Mononuclear cell (primary cell): ENCODE results near the gene RBP4. TPM values are rescaled to one million over a fixed set of nuclear protein-coding genes. Genes with fewer than 3 reads are reported as not detected.

Source experiments
- H3K27me3 ChIP-seq: 2 replicates; pipeline ENCODE4 v1.6.0; 2011; ENCODE audit warnings: low read length, control low read depth; ENCODE audit not compliant: insufficient read depth
- H3K4me1 ChIP-seq: 2 replicates; pipeline ENCODE4 v1.5.1; 2011; ENCODE audit warnings: mild to moderate bottlenecking, low read length, control low read depth; ENCODE audit not compliant: insufficient read depth
- H3K4me3 ChIP-seq: 2 replicates; pipeline ENCODE4 v1.5.1; 2011; ENCODE audit warnings: mild to moderate bottlenecking, low read length, moderate library complexity
- H3K9me3 ChIP-seq: 2 replicates; pipeline ENCODE4 v1.5.1; 2011; ENCODE audit warnings: low read depth, mild to moderate bottlenecking, control low read depth, low read length
- total RNA-seq: library from RNA; depleted of rRNA; stranded (reverse); fragments of >200 nt; gene quantifications from one replicate; pipeline ENCODE4 v1.2.3, GENCODE V29; 2012

Gene RBP4
- not detected for total RNA-seq

DNA sequence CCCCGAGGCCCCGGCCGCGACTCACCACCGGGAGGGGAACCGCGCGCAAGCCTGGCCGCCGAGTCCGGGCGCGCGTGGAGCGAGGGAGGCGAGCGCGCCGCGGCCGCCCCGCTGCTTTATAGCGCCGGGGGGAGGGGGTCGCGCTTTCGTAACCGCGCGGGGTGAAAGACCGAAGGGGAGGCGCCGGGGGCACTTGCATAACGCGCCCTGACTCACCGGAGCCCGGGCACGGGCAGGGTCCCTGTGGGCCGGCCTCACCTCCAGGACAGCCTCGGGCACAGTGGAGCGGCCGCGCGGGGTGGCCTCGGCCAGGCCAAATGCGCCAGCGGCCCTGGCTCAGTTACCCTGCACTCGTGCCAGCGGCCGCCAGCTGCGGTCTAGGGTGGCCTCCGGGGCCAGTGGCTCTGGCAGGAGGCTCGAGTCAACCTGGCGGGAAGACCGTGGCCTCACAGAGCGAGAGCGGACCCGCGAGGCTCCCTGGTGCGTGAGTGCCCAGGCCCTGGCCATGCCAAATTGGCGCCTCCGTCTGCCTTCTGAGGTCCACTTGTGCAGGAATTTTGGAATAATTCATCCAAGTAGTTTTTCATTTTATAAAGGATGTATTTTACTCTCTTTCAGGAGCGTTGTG is at the start of gene RBP4:
Gene RBP4, minus strand, starts transcription at position 90 of the 628 bp plus-strand sequence. CDS start 207 bp downstream, outside the sequence.
- Histone ChIP-seq H3K4me3 (no peak within 1 kb of the TSS), H3K4me1 (peaks cover 4% of the 10 kb centered on the region), H3K27me3 (peaks cover 47% of the 10 kb centered on the region), H3K9me3 (no peaks in the 10 kb centered on the region)

DNA sequence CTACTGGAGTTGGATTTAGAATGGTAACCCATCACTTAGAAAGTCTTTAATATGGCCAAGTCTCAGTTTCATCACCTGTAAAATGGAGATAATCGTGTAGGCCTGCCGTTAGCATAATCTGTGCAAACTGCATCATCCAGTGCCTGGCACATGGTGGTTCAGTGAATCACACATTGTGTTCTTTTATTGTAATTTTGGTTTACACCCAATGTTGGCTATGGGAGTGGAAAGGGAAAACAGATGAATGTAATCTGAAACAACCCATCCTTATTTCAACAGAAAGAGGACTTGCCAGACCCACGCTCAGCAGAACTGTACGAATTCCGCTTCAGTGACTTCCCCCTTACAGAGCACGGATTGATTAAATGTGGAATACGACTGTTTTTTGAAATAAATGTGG is 38.8 kb upstream of the RBP4 start:
- H3K9me3 ChIP-seq = no peaks in the 10 kb centered on the region
- no peak overlapping the region for H3K4me3 ChIP-seq
- no peaks in the 10 kb centered on the region for H3K4me1 ChIP-seq
- H3K27me3 ChIP-seq = peaks cover 7% of the 10 kb centered on the region

DNA sequence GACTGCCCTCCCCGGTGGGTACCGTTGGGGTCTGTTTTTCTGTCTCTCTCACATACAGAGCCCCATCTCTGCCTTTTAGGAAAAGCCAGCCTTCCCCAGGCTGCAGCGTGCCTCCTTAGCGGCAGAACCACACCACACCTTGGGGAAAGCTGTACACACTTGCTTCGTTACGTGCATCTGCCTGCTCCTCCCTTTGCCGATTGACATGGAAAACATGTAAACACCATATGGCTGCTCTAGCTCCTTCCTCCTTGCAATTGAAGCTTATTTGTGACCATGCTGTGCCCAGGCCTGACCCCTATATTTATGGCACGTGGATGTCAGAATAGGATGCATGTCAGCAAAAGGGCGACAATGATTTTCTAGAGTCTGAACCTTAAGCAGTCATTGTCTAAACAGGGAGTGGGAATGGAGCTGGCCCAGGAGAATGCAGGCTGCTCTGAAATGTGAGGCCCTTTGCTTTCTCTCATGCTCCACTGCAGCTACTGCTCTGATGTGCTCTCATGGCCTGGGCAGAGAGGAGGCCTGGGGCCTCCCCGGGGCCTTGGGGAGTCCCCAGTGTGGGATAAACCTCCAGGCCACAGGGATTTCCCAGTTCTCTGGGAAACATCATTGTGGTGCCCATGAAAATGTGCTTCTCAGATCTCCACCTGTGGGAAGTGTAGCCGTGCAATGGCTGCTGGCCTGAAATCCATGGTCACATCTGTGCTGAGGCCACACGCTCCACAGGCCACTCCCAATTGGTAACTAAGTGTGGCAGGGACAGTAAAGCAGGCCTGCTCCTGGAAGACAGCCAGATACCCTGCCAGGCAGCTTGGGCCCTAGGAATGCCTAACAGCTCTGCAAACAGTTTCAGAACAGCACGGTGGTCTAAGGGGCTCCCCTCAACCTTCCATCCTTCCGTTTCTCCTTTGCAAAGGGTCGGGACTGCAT is 29.9 kb upstream of the RBP4 start:
- H3K4me3 ChIP-seq = no peak overlapping the region
- no peaks in the 10 kb centered on the region for H3K4me1 ChIP-seq
- no peaks in the 10 kb centered on the region for H3K27me3 ChIP-seq
- H3K9me3 ChIP-seq = no peaks in the 10 kb centered on the region

DNA sequence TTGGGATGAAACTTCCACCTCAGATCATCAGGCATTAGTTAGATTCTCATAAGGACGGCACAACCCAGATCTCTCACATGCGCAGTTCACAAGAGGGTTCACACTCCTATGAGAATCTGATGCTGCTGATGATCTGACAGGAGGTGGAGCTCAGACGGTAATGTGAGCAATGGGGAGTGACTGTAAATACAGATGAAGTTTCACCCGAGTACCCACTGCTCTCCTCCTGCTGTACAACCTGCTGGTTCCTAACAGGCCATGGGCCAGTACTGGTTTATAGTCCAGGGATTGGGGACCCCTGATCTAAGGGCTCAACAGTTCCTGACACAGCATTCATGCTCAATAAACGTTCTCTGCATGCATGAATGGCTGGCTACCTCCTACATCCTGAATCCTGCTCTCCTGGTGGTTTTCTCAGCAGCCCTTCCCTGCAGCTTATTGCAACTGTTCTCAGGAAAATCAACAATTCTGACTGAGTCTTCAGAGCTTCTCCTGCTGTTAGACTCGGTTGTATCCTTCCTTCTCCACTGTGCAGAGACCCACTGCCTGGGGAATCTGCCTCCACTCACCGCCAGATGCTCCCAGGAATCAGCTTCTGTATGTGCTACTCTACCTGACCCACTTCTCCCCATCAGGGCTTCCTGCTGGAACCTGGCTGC is 28.7 kb upstream of the RBP4 start:
- H3K27me3 ChIP-seq = no peaks in the 10 kb centered on the region
- no peaks in the 10 kb centered on the region for H3K4me1 ChIP-seq
- H3K4me3 ChIP-seq = no peak overlapping the region
- H3K9me3 ChIP-seq = no peaks in the 10 kb centered on the region

DNA sequence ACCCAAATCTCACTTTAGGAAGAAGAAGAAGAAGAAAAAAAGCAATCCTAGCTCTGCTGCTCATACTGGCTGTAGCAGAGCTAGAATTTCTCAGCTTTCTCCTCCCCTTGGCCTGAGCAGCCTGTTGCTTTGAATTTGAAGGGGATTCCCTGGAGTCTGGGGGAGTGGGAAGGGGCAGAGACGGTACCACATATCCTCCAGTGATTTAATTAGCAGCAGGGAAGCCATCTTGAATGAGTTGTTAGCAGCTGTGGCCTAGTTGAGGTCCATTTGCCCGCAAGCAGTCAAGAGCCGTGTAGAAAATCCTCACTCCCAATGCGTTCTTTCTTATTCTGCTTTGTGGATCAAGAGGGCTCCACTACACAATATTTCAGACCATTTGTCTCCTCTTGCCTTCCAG is 27.8 kb upstream of the RBP4 start:
- Histone ChIP-seq H3K4me1 (no peaks in the 10 kb centered on the region), H3K4me3 (no peak overlapping the region), H3K27me3 (no peaks in the 10 kb centered on the region), H3K9me3 (no peaks in the 10 kb centered on the region)

DNA sequence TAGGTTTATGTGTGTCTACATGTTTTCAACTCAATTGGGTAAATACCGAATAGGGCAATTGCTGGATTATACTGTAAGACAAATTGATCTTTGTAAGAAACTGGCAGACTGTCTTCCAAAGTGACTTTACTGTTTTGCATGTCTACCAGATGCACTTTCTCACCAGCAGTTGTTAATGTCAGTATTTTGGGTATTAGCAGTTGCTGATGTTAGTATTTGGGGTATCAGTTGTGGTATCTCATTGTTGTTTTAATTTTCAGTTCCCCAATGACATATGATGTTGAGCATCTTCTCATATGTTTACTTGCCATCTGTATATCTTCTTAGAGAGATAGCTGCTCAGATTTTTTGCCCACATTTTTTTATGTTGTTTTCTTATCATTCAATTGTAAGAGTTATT is 21.9 kb upstream of the RBP4 start:
- Histone ChIP-seq H3K4me3 (no peak overlapping the region), H3K9me3 (no peaks in the 10 kb centered on the region), H3K27me3 (no peaks in the 10 kb centered on the region), H3K4me1 (no peaks in the 10 kb centered on the region)

DNA sequence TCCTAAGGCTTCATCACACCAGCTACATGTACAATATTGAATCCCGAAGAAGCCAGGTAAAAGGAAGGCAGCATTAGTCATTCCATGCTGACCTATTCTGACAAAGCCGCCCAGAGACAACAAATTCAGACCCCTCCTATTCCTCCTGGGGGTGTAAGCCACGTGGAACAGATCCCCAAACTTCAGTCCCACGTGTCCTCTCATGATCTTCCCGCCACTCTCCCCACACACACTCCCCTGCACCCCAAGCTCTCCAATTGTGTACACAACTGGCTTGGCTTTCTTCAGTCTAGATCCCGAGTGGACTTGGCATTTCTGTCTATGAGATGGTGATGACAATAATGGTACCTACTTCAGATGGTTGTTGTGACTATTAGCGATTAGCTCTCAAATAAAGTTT is 19.9 kb upstream of the RBP4 start:
- Histone ChIP-seq H3K9me3 (no peaks in the 10 kb centered on the region), H3K4me3 (no peak overlapping the region)

DNA sequence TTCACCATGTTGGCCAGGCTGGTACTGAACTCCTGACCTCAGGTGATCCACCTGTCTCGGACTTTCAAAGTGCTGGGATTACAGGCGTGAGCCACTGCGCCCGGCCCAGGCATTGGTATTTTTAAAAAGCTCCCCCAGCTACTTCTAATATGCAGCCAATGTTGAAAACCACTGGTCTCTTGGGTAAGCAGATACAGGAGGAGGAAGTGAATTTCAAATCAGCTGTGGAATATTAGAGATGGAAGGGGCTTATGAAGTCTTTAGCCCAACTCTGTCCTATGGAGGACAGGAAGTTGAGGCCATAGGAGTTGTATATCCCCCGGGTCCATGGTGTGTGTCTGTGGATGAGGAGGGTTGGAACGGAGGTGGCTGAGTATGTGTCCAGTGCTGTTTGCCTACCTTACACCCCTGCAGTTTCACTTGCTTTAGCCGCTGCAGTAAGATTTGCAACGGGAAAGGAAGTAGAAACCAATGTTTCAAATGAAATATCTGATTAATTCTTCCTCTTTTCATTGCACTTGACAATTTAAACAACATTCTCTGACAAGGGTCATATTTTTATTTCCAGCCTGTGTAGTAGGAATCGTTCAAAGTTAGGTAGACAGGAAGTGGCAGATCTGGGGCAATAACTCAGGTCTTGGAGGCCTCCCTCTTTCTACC is 14.7 kb upstream of the RBP4 start:
- H3K4me1 ChIP-seq = peaks cover 28% of the 10 kb centered on the region
- no peaks in the 10 kb centered on the region for H3K27me3 ChIP-seq
- no peaks in the 10 kb centered on the region for H3K9me3 ChIP-seq
- H3K4me3 ChIP-seq = no peak overlapping the region

More for the DNA sequence above, 19.9 kb upstream of the RBP4 start:
- H3K4me1 ChIP-seq = peaks cover 15% of the 10 kb centered on the region
- H3K27me3 ChIP-seq = no peaks in the 10 kb centered on the region

DNA sequence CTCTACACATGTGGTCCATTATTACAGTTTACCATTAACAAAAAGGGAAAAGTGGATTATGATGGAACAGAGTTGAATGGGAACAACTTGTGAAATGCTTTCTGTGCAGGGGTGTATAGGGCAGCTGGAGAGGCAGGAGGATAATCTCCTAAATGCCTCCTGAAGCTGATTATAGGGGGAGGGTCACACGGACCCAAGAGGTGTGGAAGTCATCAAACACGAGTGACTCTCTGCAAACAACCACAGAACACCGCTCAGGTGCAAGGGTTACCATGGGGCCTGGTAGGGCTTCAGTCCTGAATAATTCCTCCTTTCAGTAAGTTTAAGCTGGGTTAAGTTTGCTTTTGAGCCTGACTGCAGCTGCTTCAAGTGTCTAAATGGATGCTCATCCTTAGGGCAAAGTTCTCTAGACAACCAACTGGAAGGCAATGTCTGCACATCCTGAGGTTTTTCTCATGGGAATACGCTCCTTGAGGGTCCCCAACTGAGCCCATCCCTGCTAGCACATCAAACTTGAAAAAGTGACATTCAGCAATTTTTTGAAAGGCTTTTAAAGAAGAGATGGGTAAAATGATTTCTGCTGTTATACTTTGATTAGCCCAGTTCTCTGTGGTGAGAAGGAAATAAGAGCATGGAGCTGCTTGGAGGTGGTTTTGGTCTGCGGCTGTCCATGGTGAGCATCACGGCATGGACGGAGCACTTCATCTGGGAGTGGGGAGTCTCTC is 13.2 kb upstream of the RBP4 start:
- Histone ChIP-seq H3K4me3 (no peak overlapping the region), H3K4me1 (peaks cover 28% of the 10 kb centered on the region), H3K27me3 (no peaks in the 10 kb centered on the region), H3K9me3 (no peaks in the 10 kb centered on the region)

DNA sequence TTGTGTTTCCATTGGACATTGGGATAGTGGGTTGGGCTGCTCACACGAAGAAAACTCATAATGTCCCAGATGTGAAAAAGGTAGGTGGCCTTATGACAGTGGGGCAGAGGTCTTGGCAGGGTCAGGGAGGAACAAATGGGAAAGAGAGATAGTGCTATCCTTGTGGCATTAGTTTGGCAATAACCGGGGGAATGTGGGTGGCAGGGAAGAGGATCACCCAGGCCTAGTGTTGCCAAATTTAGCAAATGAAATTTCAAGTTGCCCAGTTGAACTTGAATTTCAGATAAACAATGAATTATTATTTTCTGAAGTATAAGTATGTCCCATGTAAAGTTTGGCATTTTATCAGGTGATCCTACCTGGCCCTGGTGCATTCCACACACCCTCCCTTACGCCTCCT is 12.1 kb upstream of the RBP4 start:
- Histone ChIP-seq H3K4me3 (no peak overlapping the region), H3K9me3 (no peaks in the 10 kb centered on the region), H3K27me3 (no peaks in the 10 kb centered on the region), H3K4me1 (peaks cover 28% of the 10 kb centered on the region)

DNA sequence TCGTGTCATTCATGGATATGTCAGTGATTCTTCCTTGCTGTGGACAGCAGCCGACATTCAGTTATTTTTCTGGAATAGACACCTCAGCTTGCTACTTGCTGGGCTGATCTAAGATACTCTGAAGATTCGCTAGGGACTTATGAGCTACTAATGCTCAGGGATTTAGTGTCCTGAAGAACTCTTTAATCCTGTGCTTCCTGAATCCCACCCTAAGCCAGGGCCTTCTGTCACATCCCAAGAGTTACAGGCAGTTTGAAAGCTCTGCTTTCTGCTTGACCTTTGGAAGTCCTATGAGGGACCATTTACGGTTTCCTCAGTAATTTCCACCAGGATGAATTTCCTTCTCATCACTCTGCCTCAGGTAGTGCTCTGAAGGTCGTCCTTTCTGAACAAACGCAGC is 11.3 kb upstream of the RBP4 start, which contains the start of gene PDE6C:
Gene PDE6C, plus strand, starts transcription at position 227 of the 400 bp plus-strand sequence. CDS start 189 bp downstream, outside the sequence.
- H3K9me3 ChIP-seq = no peaks in the 10 kb centered on the region
- H3K27me3 ChIP-seq = no peaks in the 10 kb centered on the region
- H3K4me3 ChIP-seq = no peak within 1 kb of the TSS
- H3K4me1 ChIP-seq = peaks cover 27% of the 10 kb centered on the region

DNA sequence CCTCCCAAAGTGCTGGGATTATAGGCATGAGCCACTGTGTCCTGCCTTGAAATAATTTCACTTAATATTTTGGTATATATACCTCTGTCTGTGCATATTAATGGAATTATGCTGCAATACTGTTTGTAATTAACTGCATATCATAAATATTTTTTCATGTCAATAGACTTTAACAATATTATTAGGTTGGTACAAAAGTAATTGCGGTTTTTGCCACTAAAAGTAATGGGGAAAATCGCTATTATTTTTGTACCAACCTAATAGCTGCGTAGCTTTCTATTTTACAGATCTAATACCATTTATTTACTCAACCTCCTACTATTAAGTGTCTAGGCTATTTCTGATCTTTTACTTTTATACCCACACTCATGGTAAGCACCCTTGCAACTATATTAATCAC is 7.4 kb upstream of the RBP4 start:
- Histone ChIP-seq H3K4me1 (no peaks in the 10 kb centered on the region), H3K4me3 (no peak overlapping the region), H3K9me3 (no peaks in the 10 kb centered on the region), H3K27me3 (peaks cover 23% of the 10 kb centered on the region)

DNA sequence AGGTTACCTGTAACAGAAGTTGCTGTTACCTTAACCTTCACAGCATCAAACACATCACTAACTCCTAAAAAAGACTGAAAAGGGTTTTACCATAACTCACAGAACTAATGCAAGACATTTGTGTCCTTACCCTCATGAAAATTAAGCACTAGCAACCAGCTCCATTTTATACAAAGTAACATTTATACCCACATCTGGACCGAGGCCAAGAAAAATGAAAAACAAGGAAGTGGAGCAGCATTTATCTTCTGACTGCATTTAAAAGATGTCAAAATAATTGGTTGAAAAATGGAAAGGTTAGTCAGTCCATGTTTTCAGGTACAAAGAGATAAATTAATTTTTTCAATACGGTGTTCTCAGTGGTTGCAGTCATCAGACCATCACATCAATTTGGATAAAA is 3.1 kb upstream of the RBP4 start:
- H3K9me3 ChIP-seq = no peaks in the 10 kb centered on the region
- peaks cover 54% of the 10 kb centered on the region for H3K27me3 ChIP-seq
- H3K4me3 ChIP-seq = no peak overlapping the region
- H3K4me1 ChIP-seq = peaks cover 4% of the 10 kb centered on the region

DNA sequence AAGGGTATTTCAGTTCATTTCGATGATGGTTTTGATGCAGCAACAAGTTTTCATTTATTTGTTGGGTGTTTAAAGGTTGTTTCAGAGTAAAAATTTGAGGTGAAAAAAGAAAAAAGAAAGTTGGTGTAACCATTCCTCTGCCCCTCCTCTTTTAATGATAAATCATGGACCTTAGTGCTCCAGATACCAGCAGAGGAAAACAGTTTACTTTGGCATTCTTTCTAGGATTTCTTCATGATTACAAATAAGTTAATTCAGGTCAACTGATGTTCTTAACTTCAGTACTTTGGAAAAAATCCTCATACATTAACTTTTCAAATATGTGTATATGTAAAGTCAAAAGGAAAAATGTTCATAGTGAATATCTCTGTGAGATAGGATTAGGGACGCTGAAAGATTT is 2.0 kb upstream of the RBP4 start:
- peaks cover 54% of the 10 kb centered on the region for H3K27me3 ChIP-seq
- H3K4me3 ChIP-seq = no peak overlapping the region
- no peaks in the 10 kb centered on the region for H3K9me3 ChIP-seq
- peaks cover 4% of the 10 kb centered on the region for H3K4me1 ChIP-seq
